IMR-90 (cell line): Measurements from ENCODE around the gene NKAIN2. TPM values are rescaled to one million over a fixed set of nuclear protein-coding genes. Genes with fewer than 3 reads are reported as not detected.

ENCODE experiments used
- ATAC-seq: fragments of 200-7000 bp; cut with Tn5 transposase; 2 replicates; pipeline ENCODE4 v1.9.1; 2020; ENCODE audit warnings: low read depth, mild to moderate bottlenecking, moderate library complexity
- BruUV-seq: library from RNA; stranded (reverse); fragments of 400-500 nt; replicated peaks from 2 replicates; lab custom pipeline; 2021; lab: Mats Ljungman, UMichigan
- CTCF ChIA-PET: fragments of 300-600 bp; formaldehyde crosslinking; extraction: SDS; loops from one replicate; lab custom pipeline; 2021; ENCODE audit warnings: antibody characterized with exemption; lab: Yijun Ruan, JAX
- POLR2A ChIA-PET: fragments of 300-600 bp; sonication (Branson Sonifier 250); formaldehyde crosslinking; loops from one replicate; lab custom pipeline; 2022; ENCODE audit warnings: antibody characterized with exemption; ENCODE audit not compliant: unreplicated experiment; lab: Charles Lee
- DNase-seq: peaks from one replicate; pipeline ENCODE4 v3.0.0; 2013
- H2AFZ ChIP-seq: replicated peaks from 2 replicates; pipeline ENCODE3; 2013; ENCODE audit warnings: low read length, mild to moderate bottlenecking; ENCODE audit not compliant: poor library complexity
- H2AK5ac ChIP-seq: 2 replicates; pipeline ENCODE4 v1.6.1; 2013; ENCODE audit warnings: low read depth, low read length, inconsistent platforms
- H2AK9ac ChIP-seq: replicated peaks from 2 replicates; pipeline ENCODE3; 2013; ENCODE audit warnings: mild to moderate bottlenecking, low read depth, low read length, moderate library complexity; ENCODE audit not compliant: poor library complexity
- H2BK120ac ChIP-seq: 2 replicates; pipeline ENCODE4 v1.6.1; 2013; ENCODE audit warnings: low read depth, low read length, inconsistent platforms
- H2BK15ac ChIP-seq: 3 replicates; pipeline ENCODE4 v1.6.1; 2013; ENCODE audit warnings: low read depth, low read length, inconsistent platforms
- H2BK20ac ChIP-seq: 2 replicates; pipeline ENCODE4 v1.6.1; 2013; ENCODE audit warnings: low read depth, mild to moderate bottlenecking, inconsistent platforms, low read length, moderate library complexity
- H2BK5ac ChIP-seq: 2 replicates; pipeline ENCODE4 v1.6.1; 2013; ENCODE audit warnings: mild to moderate bottlenecking, low read depth, low read length, inconsistent platforms; ENCODE audit not compliant: poor library complexity, severe bottlenecking
- H3K14ac ChIP-seq: replicated peaks from 2 replicates; pipeline ENCODE4 v1.6.1; 2013; ENCODE audit warnings: low read depth, low read length, inconsistent platforms
- H3K18ac ChIP-seq: 2 replicates; pipeline ENCODE4 v1.6.1; 2013; ENCODE audit warnings: low read depth, low read length, control low read depth
- H3K23ac ChIP-seq: 2 replicates; pipeline ENCODE4 v1.6.1; 2013; ENCODE audit warnings: low read depth, low read length, inconsistent platforms
- H3K27ac ChIP-seq: 2 replicates; pipeline ENCODE4 v1.5.1; 2013; ENCODE audit warnings: mild to moderate bottlenecking, control low read depth, low read length; ENCODE audit not compliant: insufficient read depth
- H3K27me3 ChIP-seq: 2 replicates; pipeline ENCODE4 v1.6.1; 2013; ENCODE audit warnings: low read length; ENCODE audit not compliant: control insufficient read depth, insufficient read depth
- H3K36me3 ChIP-seq: 2 replicates; pipeline ENCODE4 v1.6.1; 2013; ENCODE audit warnings: low read length, mixed read lengths; ENCODE audit not compliant: control insufficient read depth, insufficient read depth
- H3K4ac ChIP-seq: 2 replicates; pipeline ENCODE4 v1.6.1; 2013; ENCODE audit warnings: low read depth, low read length, inconsistent platforms
- H3K4me1 ChIP-seq: 2 replicates; pipeline ENCODE4 v1.6.1; 2013; ENCODE audit warnings: low read length, mixed read lengths; ENCODE audit not compliant: control insufficient read depth, insufficient read depth
- H3K4me2 ChIP-seq: 2 replicates; pipeline ENCODE4 v1.6.1; 2013; ENCODE audit warnings: low read depth, mild to moderate bottlenecking, control low read depth, low read length, moderate library complexity
- H3K4me3 ChIP-seq: 2 replicates; pipeline ENCODE4 v1.5.1; 2013; ENCODE audit warnings: low read depth, mild to moderate bottlenecking, control low read depth, low read length, moderate library complexity; ENCODE audit not compliant: insufficient read depth
- H3K56ac ChIP-seq: 2 replicates; pipeline ENCODE4 v1.6.1; 2013; ENCODE audit warnings: low read length, inconsistent platforms; ENCODE audit not compliant: insufficient read depth; ENCODE audit errors: extremely low read depth
- H3K79me1 ChIP-seq, 2 experiments: 2 replicates each; pipeline ENCODE4 v1.6.1; 2013; ENCODE audit warnings: low read length in 2 of 2, inconsistent platforms in 1 of 2, low read depth in 1 of 2
- H3K9ac ChIP-seq: 2 replicates; pipeline ENCODE4 v1.6.1; 2013; ENCODE audit warnings: low read depth, low read length, control low read depth
- H3K9me1 ChIP-seq: 2 replicates; pipeline ENCODE4 v1.6.1; 2013; ENCODE audit warnings: low read length, inconsistent platforms; ENCODE audit not compliant: insufficient read depth
- H3K9me3 ChIP-seq: 2 replicates; pipeline ENCODE4 v1.6.1; 2013; ENCODE audit warnings: low read length; ENCODE audit not compliant: control insufficient read depth, insufficient read depth
- H4K20me1 ChIP-seq: 2 replicates; pipeline ENCODE4 v1.6.1; 2013; ENCODE audit warnings: low read length, inconsistent platforms; ENCODE audit not compliant: insufficient read depth
- H4K5ac ChIP-seq: 2 replicates; pipeline ENCODE4 v1.6.1; 2013; ENCODE audit warnings: mild to moderate bottlenecking, low read depth, low read length, control low read depth
- H4K8ac ChIP-seq, 2 experiments: 2 replicates each; pipeline ENCODE4 v1.6.1; 2013; ENCODE audit warnings: low read depth in 2 of 2, low read length in 2 of 2, control low read depth in 1 of 2, inconsistent platforms in 1 of 2
- H4K91ac ChIP-seq: 2 replicates; pipeline ENCODE4 v1.6.1; 2013; ENCODE audit warnings: low read depth, low read length, inconsistent platforms; ENCODE audit not compliant: insufficient read depth
- BHLHE40 ChIP-seq: fragments of 150-350 bp; IDR thresholded peaks from 2 replicates; pipeline ENCODE4 v1.6.1; 2016; ENCODE audit warnings: mild to moderate bottlenecking, low read depth, low read length
- CEBPB ChIP-seq: IDR thresholded peaks from 2 replicates; pipeline ENCODE4 v1.6.1; 2012; ENCODE audit warnings: low read depth, low read length, improper control_type of control experiment
- CHD1 ChIP-seq: IDR thresholded peaks from 2 replicates; pipeline ENCODE4 v1.6.1; 2012; ENCODE audit warnings: low read depth, low read length, improper control_type of control experiment
- FOS ChIP-seq: fragments of 150-350 bp; IDR thresholded peaks from 2 replicates; pipeline ENCODE4 v1.6.1; 2016; ENCODE audit warnings: low read depth, low read length
- MAFK ChIP-seq: IDR thresholded peaks from 2 replicates; pipeline ENCODE4 v1.6.1; 2012; ENCODE audit warnings: low read depth, low read length, improper control_type of control experiment
- MAZ ChIP-seq: IDR thresholded peaks from 2 replicates; pipeline ENCODE4 v1.6.1; 2012; ENCODE audit warnings: low read depth, mild to moderate bottlenecking, low read length, improper control_type of control experiment, moderate library complexity, borderline replicate concordance
- MXI1 ChIP-seq: IDR thresholded peaks from 2 replicates; pipeline ENCODE4 v1.6.1; 2012; ENCODE audit warnings: low read depth, mild to moderate bottlenecking, low read length, moderate library complexity, borderline replicate concordance
- NFE2L2 ChIP-seq: fragments of 150-350 bp; IDR thresholded peaks from 2 replicates; pipeline ENCODE4 v1.6.1; 2016; ENCODE audit warnings: low read depth, mild to moderate bottlenecking, low read length
- POLR2A ChIP-seq: IDR thresholded peaks from 2 replicates; pipeline ENCODE4 v1.6.1; 2012; ENCODE audit warnings: mild to moderate bottlenecking, low read depth, low read length
- RAD21 ChIP-seq: IDR thresholded peaks from 2 replicates; pipeline ENCODE4 v1.6.1; 2012; ENCODE audit warnings: low read length, improper control_type of control experiment
- RCOR1 ChIP-seq: IDR thresholded peaks from 2 replicates; pipeline ENCODE4 v1.6.1; 2012; ENCODE audit warnings: mild to moderate bottlenecking, low read length, improper control_type of control experiment; ENCODE audit not compliant: insufficient replicate concordance
- RFX5 ChIP-seq: IDR thresholded peaks from 2 replicates; pipeline ENCODE4 v1.8.0; 2012; ENCODE audit warnings: low read depth, mild to moderate bottlenecking, low read length, moderate library complexity
- SMC3 ChIP-seq: fragments of 150-350 bp; IDR thresholded peaks from 2 replicates; pipeline ENCODE4 v1.6.1; 2016; ENCODE audit warnings: low read depth, mild to moderate bottlenecking, antibody characterized with exemption, low read length, moderate library complexity
- USF2 ChIP-seq: fragments of 150-350 bp; IDR thresholded peaks from 2 replicates; pipeline ENCODE4 v1.6.1; 2017; ENCODE audit warnings: mild to moderate bottlenecking, antibody characterized with exemption, low read length, low read depth
- WGBS, 2 experiments: methylation state at CpG; one replicate each; pipeline versions ENCODE4 v1.1.5 to v1.1.7; 2013; ENCODE audit warnings: missing lambda C conversion rate in 2 of 2; ENCODE audit not compliant: insufficient read length in 1 of 2; ENCODE audit errors: extremely low coverage in 2 of 2; 5-methylcytosine and 5-hydroxymethylcytosine counted together
- dilution Hi-C: fragments of 300-500 bp; cut with HindIII; formaldehyde crosslinking; loops from one replicate; pipeline ENCODE4 v1.14.3; 2018; ENCODE audit warnings: low sequenced_read_pairs; ENCODE audit not compliant: unreplicated experiment
- in situ Hi-C: fragments of 300-500 bp; cut with MboI; formaldehyde crosslinking; loops from 3 replicates; pipeline ENCODE4 v1.14.3; 2019; ENCODE audit warnings: low sequenced_read_pairs, inconsistent platforms, mixed read lengths
- intact Hi-C: fragments of 100-400 bp; cut with micrococcal nuclease; formaldehyde crosslinking; loops from 2 replicates; pipeline ENCODE4 v1.10.0; 2022
- polyA plus RNA-seq, 3 experiments: library from polyadenylated mRNA; depleted of rRNA; stranded (reverse); fragments of >200 nt; gene quantifications; 2 replicates each; pipeline ENCODE4 v1.2.3, GENCODE V29; 2012; ENCODE audit warnings: low replicate concordance in 1 of 3
- total RNA-seq: library from RNA; depleted of rRNA; stranded (reverse); fragments of >200 nt; gene quantifications from 2 replicates; pipeline ENCODE4 v1.2.3, GENCODE V29; 2012
- TF ChIP-seq, protein P1 (sequence below): fragments of 150-350 bp; IDR thresholded peaks from 2 replicates; pipeline ENCODE4 v1.6.1; 2016; ENCODE audit warnings: low read depth, mild to moderate bottlenecking, low read length, moderate library complexity, borderline replicate concordance
- TF ChIP-seq, protein P2 (sequence below): conservative IDR thresholded peaks from 2 replicates; pipeline ENCODE4 v1.5.1; 2012; ENCODE audit warnings: mild to moderate bottlenecking, low read depth, low read length, improper control_type of control experiment

The NKAIN2 gene
- total and polyA plus RNA-seq, 2 of the 4 experiments (the other 2 are of a cell fraction): not detected

DNA sequence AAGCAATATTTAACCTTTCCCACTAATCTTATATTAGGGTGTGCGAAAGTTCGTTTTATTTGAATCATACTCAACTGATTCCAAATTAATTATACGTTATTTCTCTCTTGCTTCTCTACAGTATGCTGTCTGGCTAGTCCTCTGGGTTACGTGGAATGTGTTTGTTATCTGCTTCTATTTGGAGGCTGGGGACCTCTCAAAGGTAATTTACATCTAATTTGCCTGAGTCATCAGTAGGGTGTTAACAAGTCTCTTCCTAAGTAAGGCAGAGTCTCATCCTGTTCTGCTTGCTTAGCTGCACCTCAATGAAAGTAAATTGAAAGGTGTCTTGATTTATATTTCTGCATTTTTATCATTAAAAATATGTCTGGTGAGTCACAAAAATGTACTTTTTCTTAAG, 551.5 kb downstream of the NKAIN2 start:
- in situ Hi-C loops (no loop called here), dilution Hi-C loops (no loop called here), intact Hi-C loops (no loop called here)
- H3K27ac ChIP-seq: no peak overlapping the region
- H2AK9ac ChIP-seq: no peak overlapping the region
- ChIA-PET CTCF (no interaction called here), POLR2A (no interaction called here)
- no peak overlapping the region for H2AK5ac ChIP-seq
- TF ChIP-seq FOS: no peak
- TF ChIP-seq RFX5: no peak
- TF ChIP-seq USF2: no peak
- TF ChIP-seq, protein P1, sequence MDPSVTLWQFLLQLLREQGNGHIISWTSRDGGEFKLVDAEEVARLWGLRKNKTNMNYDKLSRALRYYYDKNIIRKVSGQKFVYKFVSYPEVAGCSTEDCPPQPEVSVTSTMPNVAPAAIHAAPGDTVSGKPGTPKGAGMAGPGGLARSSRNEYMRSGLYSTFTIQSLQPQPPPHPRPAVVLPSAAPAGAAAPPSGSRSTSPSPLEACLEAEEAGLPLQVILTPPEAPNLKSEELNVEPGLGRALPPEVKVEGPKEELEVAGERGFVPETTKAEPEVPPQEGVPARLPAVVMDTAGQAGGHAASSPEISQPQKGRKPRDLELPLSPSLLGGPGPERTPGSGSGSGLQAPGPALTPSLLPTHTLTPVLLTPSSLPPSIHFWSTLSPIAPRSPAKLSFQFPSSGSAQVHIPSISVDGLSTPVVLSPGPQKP: no peak
- TF ChIP-seq SMC3: no peak
- no peak for TF ChIP-seq MAZ
- no peak for TF ChIP-seq CHD1
- TF ChIP-seq MXI1: no peak
- TF ChIP-seq RAD21: no peak
- TF ChIP-seq RCOR1: no peak
- TF ChIP-seq BHLHE40: no peak
- TF ChIP-seq, protein P2, sequence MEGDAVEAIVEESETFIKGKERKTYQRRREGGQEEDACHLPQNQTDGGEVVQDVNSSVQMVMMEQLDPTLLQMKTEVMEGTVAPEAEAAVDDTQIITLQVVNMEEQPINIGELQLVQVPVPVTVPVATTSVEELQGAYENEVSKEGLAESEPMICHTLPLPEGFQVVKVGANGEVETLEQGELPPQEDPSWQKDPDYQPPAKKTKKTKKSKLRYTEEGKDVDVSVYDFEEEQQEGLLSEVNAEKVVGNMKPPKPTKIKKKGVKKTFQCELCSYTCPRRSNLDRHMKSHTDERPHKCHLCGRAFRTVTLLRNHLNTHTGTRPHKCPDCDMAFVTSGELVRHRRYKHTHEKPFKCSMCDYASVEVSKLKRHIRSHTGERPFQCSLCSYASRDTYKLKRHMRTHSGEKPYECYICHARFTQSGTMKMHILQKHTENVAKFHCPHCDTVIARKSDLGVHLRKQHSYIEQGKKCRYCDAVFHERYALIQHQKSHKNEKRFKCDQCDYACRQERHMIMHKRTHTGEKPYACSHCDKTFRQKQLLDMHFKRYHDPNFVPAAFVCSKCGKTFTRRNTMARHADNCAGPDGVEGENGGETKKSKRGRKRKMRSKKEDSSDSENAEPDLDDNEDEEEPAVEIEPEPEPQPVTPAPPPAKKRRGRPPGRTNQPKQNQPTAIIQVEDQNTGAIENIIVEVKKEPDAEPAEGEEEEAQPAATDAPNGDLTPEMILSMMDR: no peak
- TF ChIP-seq MAFK: no peak
- no peak for TF ChIP-seq POLR2A
- no peak for TF ChIP-seq NFE2L2
- TF ChIP-seq CEBPB: no peak
- H2BK5ac ChIP-seq: no peak overlapping the region
- H2BK20ac ChIP-seq: no peak overlapping the region
- no peak overlapping the region for H2AFZ ChIP-seq
- no peak overlapping the region for H3K56ac ChIP-seq
- no peak overlapping the region for H2BK15ac ChIP-seq
- H3K9me1 ChIP-seq: no peaks in the 10 kb centered on the region
- H4K20me1 ChIP-seq: no peaks in the 10 kb centered on the region
- no peak overlapping the region for H3K14ac ChIP-seq
- ATAC-seq (no peak), DNase-seq (no peak)
- no TSS peak for BruUV-seq
- no peak overlapping the region for H3K4ac ChIP-seq
- WGBS, 2 experiments: no CpG with 5 or more reads among the region's 4 CpGs
- no peaks in the 10 kb centered on the region for H3K27me3 ChIP-seq
- H4K5ac ChIP-seq: no peak overlapping the region
- no peak overlapping the region for H3K4me3 ChIP-seq
- H3K4me1 ChIP-seq: no peaks in the 10 kb centered on the region
- no peak overlapping the region for H3K23ac ChIP-seq
- H4K8ac ChIP-seq: no peak overlapping the region
- H4K91ac ChIP-seq: no peak overlapping the region
- H2BK120ac ChIP-seq: no peak overlapping the region
- H3K9ac ChIP-seq: no peak overlapping the region
- no peak overlapping the region for H3K18ac ChIP-seq
- H3K36me3 ChIP-seq: no peaks in the 10 kb centered on the region
- H3K79me1 ChIP-seq: no peaks in the 10 kb centered on the region
- no peaks in the 10 kb centered on the region for H3K9me3 ChIP-seq
- no peak overlapping the region for H3K4me2 ChIP-seq
